ENCODE results near the gene CIAO2B.
"Not testable (repeated sequence)": the region's sequence is repeated elsewhere in the genome, so short reads cannot be mapped to it uniquely, and the experiment has no call there.

DNA sequence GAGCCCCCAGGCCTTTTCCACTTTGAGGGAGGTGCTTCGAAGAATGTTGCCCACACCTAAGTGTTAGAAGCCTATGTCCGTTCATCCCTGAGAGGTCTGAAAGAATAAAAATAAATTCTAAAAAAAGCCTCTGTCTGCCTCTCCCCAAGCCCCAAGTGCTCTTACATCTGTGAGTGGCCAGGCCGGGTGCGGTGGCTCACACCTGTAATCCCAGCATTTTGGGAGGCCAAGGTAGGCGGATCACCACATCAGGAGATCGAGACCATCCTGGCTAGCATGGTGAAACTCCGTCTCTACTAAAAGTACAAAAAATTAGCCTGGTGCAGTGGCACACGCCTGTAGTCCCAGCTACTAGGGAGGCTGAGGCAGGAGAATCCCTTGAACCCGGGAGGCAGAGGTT is 10.8 kb upstream of the CIAO2B start:
- TF ChIP-seq, protein P1, sequence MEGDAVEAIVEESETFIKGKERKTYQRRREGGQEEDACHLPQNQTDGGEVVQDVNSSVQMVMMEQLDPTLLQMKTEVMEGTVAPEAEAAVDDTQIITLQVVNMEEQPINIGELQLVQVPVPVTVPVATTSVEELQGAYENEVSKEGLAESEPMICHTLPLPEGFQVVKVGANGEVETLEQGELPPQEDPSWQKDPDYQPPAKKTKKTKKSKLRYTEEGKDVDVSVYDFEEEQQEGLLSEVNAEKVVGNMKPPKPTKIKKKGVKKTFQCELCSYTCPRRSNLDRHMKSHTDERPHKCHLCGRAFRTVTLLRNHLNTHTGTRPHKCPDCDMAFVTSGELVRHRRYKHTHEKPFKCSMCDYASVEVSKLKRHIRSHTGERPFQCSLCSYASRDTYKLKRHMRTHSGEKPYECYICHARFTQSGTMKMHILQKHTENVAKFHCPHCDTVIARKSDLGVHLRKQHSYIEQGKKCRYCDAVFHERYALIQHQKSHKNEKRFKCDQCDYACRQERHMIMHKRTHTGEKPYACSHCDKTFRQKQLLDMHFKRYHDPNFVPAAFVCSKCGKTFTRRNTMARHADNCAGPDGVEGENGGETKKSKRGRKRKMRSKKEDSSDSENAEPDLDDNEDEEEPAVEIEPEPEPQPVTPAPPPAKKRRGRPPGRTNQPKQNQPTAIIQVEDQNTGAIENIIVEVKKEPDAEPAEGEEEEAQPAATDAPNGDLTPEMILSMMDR (conservative IDR thresholded peaks at IDR 0.05; ENCODE audit: low read length) = not testable (repeated sequence)
- TF ChIP-seq EZH2phosphoT487 (IDR thresholded peaks at IDR 0.05; ENCODE audit: borderline replicate concordance) = not testable (repeated sequence)
